ENCODE results near the gene GRM2. TPM values are rescaled to one million over a fixed set of nuclear protein-coding genes. Genes with fewer than 3 reads are reported as not detected.

Gene GRM2
- total RNA-seq = 1 to 10 TPM; 3.9 to 7.4 TPM
- 6.0 TPM for polyA plus RNA-seq (2013, experiment 1 of 2)
- 4.7 TPM for polyA plus RNA-seq (2013, experiment 2 of 2)
- long read RNA-seq, experiment 1 = 0 reads
- long read RNA-seq, experiment 2, partial matches to known transcripts = 1 of 5 reads
- long read RNA-seq, experiment 2, other reads (novel, unspliced or antisense) = 1 of 5 reads
- long read RNA-seq, experiment 3, partial matches to known transcripts = 2 of 13 reads
- long read RNA-seq, experiment 3, other reads (novel, unspliced or antisense) = 8 of 13 reads
- long read RNA-seq, experiment 4, partial matches to known transcripts = 0 of 2 reads
- long read RNA-seq, experiment 4, other reads (novel, unspliced or antisense) = 0 of 2 reads

DNA sequence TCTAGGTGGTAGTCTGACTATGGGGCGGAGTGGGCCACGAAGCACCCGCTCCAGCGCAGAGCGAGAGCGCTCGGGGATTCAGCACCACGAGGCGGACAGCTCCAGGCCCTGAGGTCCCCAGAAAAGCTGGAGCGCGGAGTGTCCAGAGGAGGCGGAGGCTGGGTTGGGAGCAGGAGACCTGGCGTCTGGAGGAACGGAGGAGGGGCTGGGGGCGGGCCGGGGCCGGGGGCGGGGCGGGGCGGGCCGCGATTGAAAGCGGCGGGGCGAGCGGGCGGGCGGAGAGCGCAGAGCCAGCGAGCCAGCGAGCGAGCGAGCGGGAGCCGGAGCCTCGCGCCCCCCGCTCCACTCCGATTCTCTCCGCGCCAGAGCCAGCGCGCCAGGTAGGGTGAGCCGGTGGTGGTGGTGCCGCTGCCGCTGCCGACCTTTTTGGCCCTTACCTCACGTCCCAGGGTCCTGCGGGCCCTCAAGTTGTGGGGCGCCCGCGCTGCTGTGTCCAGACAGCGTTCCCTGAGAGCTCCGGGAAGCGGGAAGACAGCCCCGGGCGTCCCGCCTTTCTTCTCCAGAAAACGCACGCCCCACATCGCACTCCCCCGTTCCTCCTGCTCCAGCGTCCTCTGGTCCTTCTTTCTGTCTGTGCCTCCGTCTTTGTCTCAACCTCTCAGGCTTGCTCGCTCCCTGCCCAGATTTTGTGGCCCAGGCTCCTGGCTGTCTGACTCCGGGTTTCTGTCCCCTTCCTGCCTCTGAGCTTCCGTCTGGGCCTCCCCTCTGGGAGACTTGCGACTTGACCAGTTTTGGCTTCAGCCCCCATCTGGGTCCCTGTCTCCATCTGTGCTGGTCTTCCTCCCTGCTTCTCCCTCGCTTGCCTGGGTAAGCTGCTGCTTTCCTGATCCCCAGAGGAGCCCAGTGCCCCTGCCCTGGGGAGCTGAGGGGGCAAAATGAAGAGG, at the start of gene GRM2:
Gene GRM2 (plus strand): TSS at position 281 of the 944 bp plus-strand sequence. CDS start 1,916 bp downstream, outside the sequence.
- Mint-ChIP-seq H3K9me3 (no peaks in the 10 kb centered on the region), H3K27ac (no peak within 1 kb of the TSS), H3K4me1 (peaks cover 8% of the 10 kb centered on the region), H3K27me3 (ENCODE audit: insufficient read depth) (peaks cover 28% of the 10 kb centered on the region), H3K4me3 (peak within 1 kb of the TSS; percentile 69), H3K36me3 (ENCODE audit: low read depth) (peaks cover 11% of the 10 kb centered on the region)
- Histone ChIP-seq H3K9me3 (ENCODE audit: control insufficient read depth, low read length) (no peaks in the 10 kb centered on the region), H3K9ac (ENCODE audit: extremely low read depth, low read length, poor library complexity, severe bottlenecking) (peak within 1 kb of the TSS; percentile 61), H3K36me3 (ENCODE audit: control insufficient read depth, insufficient read depth, low read length) (no peaks in the 10 kb centered on the region), H3K4me1 (ENCODE audit: control insufficient read depth, insufficient read depth, low read length) (peaks cover 8% of the 10 kb centered on the region), H3K4me3 (ENCODE audit: low read length) (peak within 1 kb of the TSS; percentile 80), H3K27ac (ENCODE audit: low read depth, low read length) (no peak within 1 kb of the TSS), H3K27me3 (ENCODE audit: control insufficient read depth, insufficient read depth, low read length, poor library complexity, severe bottlenecking) (peaks cover 21% of the 10 kb centered on the region)
- TF ChIP-seq, protein P1, sequence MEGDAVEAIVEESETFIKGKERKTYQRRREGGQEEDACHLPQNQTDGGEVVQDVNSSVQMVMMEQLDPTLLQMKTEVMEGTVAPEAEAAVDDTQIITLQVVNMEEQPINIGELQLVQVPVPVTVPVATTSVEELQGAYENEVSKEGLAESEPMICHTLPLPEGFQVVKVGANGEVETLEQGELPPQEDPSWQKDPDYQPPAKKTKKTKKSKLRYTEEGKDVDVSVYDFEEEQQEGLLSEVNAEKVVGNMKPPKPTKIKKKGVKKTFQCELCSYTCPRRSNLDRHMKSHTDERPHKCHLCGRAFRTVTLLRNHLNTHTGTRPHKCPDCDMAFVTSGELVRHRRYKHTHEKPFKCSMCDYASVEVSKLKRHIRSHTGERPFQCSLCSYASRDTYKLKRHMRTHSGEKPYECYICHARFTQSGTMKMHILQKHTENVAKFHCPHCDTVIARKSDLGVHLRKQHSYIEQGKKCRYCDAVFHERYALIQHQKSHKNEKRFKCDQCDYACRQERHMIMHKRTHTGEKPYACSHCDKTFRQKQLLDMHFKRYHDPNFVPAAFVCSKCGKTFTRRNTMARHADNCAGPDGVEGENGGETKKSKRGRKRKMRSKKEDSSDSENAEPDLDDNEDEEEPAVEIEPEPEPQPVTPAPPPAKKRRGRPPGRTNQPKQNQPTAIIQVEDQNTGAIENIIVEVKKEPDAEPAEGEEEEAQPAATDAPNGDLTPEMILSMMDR (conservative IDR thresholded peaks at IDR 0.05) = no peak
- 2 to 3% methylated on average over 25 to 68 of the region's 69 CpGs for WGBS, 2 experiments (ENCODE audit: insufficient coverage in 1 of 2, insufficient read length in 1 of 2)
- DNase-seq = peak; percentile 98

DNA sequence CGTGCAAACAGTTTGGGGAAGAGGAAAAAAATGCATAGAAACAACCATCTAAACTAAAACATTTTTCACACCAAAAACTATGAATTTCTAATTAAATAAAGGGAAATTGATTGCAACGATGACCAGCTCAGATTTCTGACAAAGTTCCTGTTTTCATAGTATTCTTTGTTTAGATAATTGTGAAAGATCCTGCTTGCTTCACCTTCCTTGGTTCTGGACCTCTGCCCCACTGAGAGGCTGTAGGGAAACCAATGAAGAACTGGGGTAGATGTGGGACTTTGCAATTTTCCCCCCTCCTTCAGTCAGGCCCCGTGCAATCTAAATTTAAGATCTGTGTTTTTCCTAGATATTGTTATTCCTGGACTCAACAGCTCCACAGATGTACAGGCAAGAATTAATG, 49.6 kb upstream of the GRM2 start:
- Mint-ChIP-seq H3K27ac (no peak overlapping the region), H3K4me3 (no peak overlapping the region), H3K9me3 (peaks cover 6% of the 10 kb centered on the region), H3K4me1 (no peaks in the 10 kb centered on the region), H3K36me3 (ENCODE audit: low read depth) (peaks cover 72% of the 10 kb centered on the region), H3K27me3 (ENCODE audit: insufficient read depth) (no peaks in the 10 kb centered on the region)
- H3K9ac ChIP-seq (ENCODE audit: extremely low read depth, low read length, poor library complexity, severe bottlenecking) = no peak overlapping the region
- no peak overlapping the region for H3K4me3 ChIP-seq (ENCODE audit: low read length)
- no peak overlapping the region for H3K27ac ChIP-seq (ENCODE audit: low read depth, low read length)
- no peaks in the 10 kb centered on the region for H3K4me1 ChIP-seq (ENCODE audit: control insufficient read depth, insufficient read depth, low read length)
- TF ChIP-seq, protein P1 (conservative IDR thresholded peaks at IDR 0.05) = no peak
- H3K9me3 ChIP-seq (ENCODE audit: control insufficient read depth, low read length) = no peaks in the 10 kb centered on the region
- H3K36me3 ChIP-seq (ENCODE audit: control insufficient read depth, insufficient read depth, low read length) = peaks cover 64% of the 10 kb centered on the region
- WGBS, 2 experiments (ENCODE audit: insufficient coverage in 1 of 2, insufficient read length in 1 of 2) = 97% methylated on average over 2 of the region's 3 CpGs; no CpG with 5 or more reads in 1 of the 2 experiments
- DNase-seq = no peak
- H3K27me3 ChIP-seq (ENCODE audit: control insufficient read depth, insufficient read depth, low read length, poor library complexity, severe bottlenecking) = no peaks in the 10 kb centered on the region

DNA sequence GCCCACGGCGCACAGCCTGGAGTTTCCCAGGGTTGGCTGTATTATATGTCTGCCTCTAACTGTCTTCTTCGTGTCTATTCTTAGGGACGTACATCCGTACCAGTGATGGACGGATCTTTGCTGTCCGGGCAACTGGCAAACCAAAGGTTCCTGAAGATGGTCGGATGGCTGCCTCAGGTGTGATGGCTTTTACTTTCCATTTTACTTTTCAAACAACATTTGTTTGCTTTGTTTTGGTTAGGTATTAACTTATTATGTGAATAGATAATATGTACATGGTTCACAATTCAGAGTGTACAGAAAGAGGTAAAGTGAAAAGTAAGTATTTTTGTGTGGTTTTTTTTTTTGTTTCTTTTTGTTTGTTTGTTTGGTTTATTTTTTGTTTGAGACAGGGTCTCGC, 46.9 kb upstream of the GRM2 start:
- H3K9me3 ChIP-seq (ENCODE audit: control insufficient read depth, low read length) = no peaks in the 10 kb centered on the region
- H3K4me3 ChIP-seq (ENCODE audit: low read length) = no peak overlapping the region
- Mint-ChIP-seq H3K27me3 (ENCODE audit: insufficient read depth) (no peaks in the 10 kb centered on the region), H3K4me1 (no peaks in the 10 kb centered on the region), H3K36me3 (ENCODE audit: low read depth) (peaks cover 76% of the 10 kb centered on the region), H3K9me3 (no peaks in the 10 kb centered on the region), H3K4me3 (no peak overlapping the region), H3K27ac (no peak overlapping the region)
- H3K4me1 ChIP-seq (ENCODE audit: control insufficient read depth, insufficient read depth, low read length) = no peaks in the 10 kb centered on the region
- 97 to 98% methylated on average over 7 to 9 of the region's 9 CpGs for WGBS, 2 experiments (ENCODE audit: insufficient coverage in 1 of 2, insufficient read length in 1 of 2)
- no peak overlapping the region for H3K27ac ChIP-seq (ENCODE audit: low read depth, low read length)
- DNase-seq = no peak
- peaks cover 81% of the 10 kb centered on the region for H3K36me3 ChIP-seq (ENCODE audit: control insufficient read depth, insufficient read depth, low read length)
- TF ChIP-seq, protein P1 (conservative IDR thresholded peaks at IDR 0.05) = no peak
- no peak overlapping the region for H3K9ac ChIP-seq (ENCODE audit: extremely low read depth, low read length, poor library complexity, severe bottlenecking)
- no peaks in the 10 kb centered on the region for H3K27me3 ChIP-seq (ENCODE audit: control insufficient read depth, insufficient read depth, low read length, poor library complexity, severe bottlenecking)

Data from endodermal cell (in vitro differentiated cells).